GM06990 (cell line): ENCODE results near the gene PRR5L.

Experiments
- DNase-seq: peaks from one replicate; pipeline ENCODE4 v3.0.0-alpha.2; 2011; ENCODE audit not compliant: insufficient read length; ENCODE audit errors: extremely low read depth
- H3K27me3 ChIP-seq: replicated peaks from 2 replicates; pipeline ENCODE4 v1.6.0; 2011; ENCODE audit warnings: low read length; ENCODE audit not compliant: control insufficient read depth, insufficient read depth
- H3K36me3 ChIP-seq: 2 replicates; pipeline ENCODE4 v1.5.1; 2011; ENCODE audit warnings: low read length; ENCODE audit not compliant: control insufficient read depth, insufficient read depth
- H3K4me3 ChIP-seq: replicated peaks from 2 replicates; pipeline ENCODE4 v1.5.1; 2011; ENCODE audit warnings: low read depth, mild to moderate bottlenecking, control low read depth, low read length
- CTCF ChIP-seq: IDR thresholded peaks from 2 replicates; pipeline ENCODE4 v1.5.1; 2011; ENCODE audit warnings: low read length, control low read depth, mild to moderate bottlenecking, inconsistent platforms; ENCODE audit not compliant: insufficient read depth, poor library complexity, severe bottlenecking

PRR5L gene

GRCh38 chr11:36437413-36437812 is 141.3 kb downstream of the PRR5L start:
- no peak overlapping the region for H3K4me3 ChIP-seq
- no peak for DNase-seq
- no peak for TF ChIP-seq CTCF
- H3K27me3 ChIP-seq: no peaks in the 10 kb centered on the region
- H3K36me3 ChIP-seq: no peaks in the 10 kb centered on the region

GRCh38 chr11:36438126-36438525 is 142.0 kb downstream of the PRR5L start:
- Histone ChIP-seq H3K27me3 (no peaks in the 10 kb centered on the region), H3K4me3 (no peak overlapping the region), H3K36me3 (no peaks in the 10 kb centered on the region)
- no peak for TF ChIP-seq CTCF
- DNase-seq: no peak

GRCh38 chr11:36441610-36442208 is 145.6 kb downstream of the PRR5L start:
- H3K36me3 ChIP-seq: no peaks in the 10 kb centered on the region

GRCh38 chr11:36443661-36444060 is 147.6 kb downstream of the PRR5L start:
- no peaks in the 10 kb centered on the region for H3K36me3 ChIP-seq
- H3K27me3 ChIP-seq: no peaks in the 10 kb centered on the region
- H3K4me3 ChIP-seq: no peak overlapping the region
- TF ChIP-seq CTCF: no peak
- no peak for DNase-seq

More at GRCh38 chr11:36441610-36442208, 145.6 kb downstream of the PRR5L start:
- Histone ChIP-seq H3K27me3 (no peaks in the 10 kb centered on the region), H3K4me3 (no peak overlapping the region)
- TF ChIP-seq CTCF: no peak
- DNase-seq: peak; percentile 50

- no peaks in the 10 kb centered on the region for H3K36me3 ChIP-seq
- TF ChIP-seq CTCF: no peak
Observed at GRCh38 chr11:36446135-36446534, 150.0 kb downstream of the PRR5L start.

GRCh38 chr11:36447514-36447913 is 151.4 kb downstream of the PRR5L start:
- Histone ChIP-seq H3K4me3 (no peak overlapping the region), H3K36me3 (no peaks in the 10 kb centered on the region), H3K27me3 (no peaks in the 10 kb centered on the region)
- no peak for DNase-seq
- no peak for TF ChIP-seq CTCF

More at GRCh38 chr11:36446135-36446534, 150.0 kb downstream of the PRR5L start:
- no peak for DNase-seq
- no peak overlapping the region for H3K4me3 ChIP-seq
- H3K27me3 ChIP-seq: no peaks in the 10 kb centered on the region
